ENCODE data around the gene ALDH4A1.

DNA sequence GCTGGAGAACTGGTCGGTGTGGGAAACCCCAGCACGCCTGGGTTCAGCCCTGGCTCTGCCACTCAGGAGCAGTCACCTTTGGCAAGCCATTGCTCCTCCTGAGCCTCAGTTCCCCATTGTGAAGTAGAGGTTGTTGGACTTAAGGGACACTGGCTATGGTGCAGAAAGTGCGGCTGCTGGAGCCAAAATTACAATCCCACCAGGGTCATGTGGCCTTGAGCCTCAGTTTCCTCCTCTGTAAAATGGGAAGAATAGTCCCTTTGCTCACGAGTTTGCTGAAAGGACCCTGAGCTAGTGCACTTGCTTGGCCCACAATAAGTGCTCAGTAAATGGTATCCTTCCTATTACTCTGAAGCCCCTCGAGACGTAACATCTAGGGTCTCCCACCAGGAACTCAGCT, 28.3 kb downstream of the ALDH4A1 start:
- TF ChIP-seq, protein P1, sequence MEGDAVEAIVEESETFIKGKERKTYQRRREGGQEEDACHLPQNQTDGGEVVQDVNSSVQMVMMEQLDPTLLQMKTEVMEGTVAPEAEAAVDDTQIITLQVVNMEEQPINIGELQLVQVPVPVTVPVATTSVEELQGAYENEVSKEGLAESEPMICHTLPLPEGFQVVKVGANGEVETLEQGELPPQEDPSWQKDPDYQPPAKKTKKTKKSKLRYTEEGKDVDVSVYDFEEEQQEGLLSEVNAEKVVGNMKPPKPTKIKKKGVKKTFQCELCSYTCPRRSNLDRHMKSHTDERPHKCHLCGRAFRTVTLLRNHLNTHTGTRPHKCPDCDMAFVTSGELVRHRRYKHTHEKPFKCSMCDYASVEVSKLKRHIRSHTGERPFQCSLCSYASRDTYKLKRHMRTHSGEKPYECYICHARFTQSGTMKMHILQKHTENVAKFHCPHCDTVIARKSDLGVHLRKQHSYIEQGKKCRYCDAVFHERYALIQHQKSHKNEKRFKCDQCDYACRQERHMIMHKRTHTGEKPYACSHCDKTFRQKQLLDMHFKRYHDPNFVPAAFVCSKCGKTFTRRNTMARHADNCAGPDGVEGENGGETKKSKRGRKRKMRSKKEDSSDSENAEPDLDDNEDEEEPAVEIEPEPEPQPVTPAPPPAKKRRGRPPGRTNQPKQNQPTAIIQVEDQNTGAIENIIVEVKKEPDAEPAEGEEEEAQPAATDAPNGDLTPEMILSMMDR (IDR thresholded peaks at IDR 0.05; ENCODE audit: insufficient read depth, low read depth, low read length), result no peak
- TF ChIP-seq EZH2 (IDR thresholded peaks at IDR 0.05; ENCODE audit: insufficient read depth, low read length), result no peak

All from astrocyte (in vitro differentiated cells and primary cell).